Measurements from ENCODE around the gene STT3A.

DNA sequence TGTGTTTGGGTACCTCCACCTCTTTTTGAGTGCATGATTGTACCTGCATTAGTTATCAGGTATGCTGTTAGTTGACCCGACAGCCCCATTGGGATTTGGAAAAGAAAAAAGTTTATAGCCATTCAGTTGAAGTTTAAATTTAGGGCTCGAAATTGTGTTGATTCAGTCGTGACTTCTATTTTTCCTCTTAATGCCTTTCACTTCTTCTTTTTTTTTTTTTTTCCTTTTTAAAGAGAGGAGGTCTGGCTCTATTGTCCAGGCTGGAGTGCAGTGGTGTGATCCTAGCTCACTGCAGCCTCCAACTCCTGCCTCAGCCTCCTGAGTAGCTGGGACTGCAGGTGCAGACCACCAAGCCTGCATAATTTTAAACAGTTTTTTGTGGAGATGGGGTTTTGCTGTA is 2.3 kb downstream of the STT3A start:
- TF ChIP-seq YY1 (IDR thresholded peaks at IDR 0.05; ENCODE audit: insufficient read depth, insufficient read length), result no peak
- TF ChIP-seq ZNF274 (IDR thresholded peaks at IDR 0.05; ENCODE audit: low read depth, low read length), result no peak
- TF ChIP-seq SUZ12 (IDR thresholded peaks at IDR 0.05; ENCODE audit: extremely low read depth, insufficient read depth, insufficient read length), result no peak

All from NT2/D1 (cell line).